B cell (primary cell): ENCODE data around the gene RAB9A. TPM values are rescaled to one million over a fixed set of nuclear protein-coding genes. Genes with fewer than 3 reads are reported as not detected.

Experiments used
- ATAC-seq: fragments of 200-7000 bp; cut with Tn5 transposase; one replicate; pipeline ENCODE4 v1.10.0; 2021; ENCODE audit warnings: low read depth, mild to moderate bottlenecking, moderate number of reproducible peaks, moderate library complexity
- CTCF ChIA-PET: fragments of 350-600 bp; sonication (Branson Sonifier 250); formaldehyde crosslinking; loops from one replicate; lab custom pipeline; 2021; ENCODE audit warnings: antibody characterized with exemption, inconsistent platforms; lab: Charles Lee
- POLR2A ChIA-PET: fragments of 350-600 bp; sonication (Branson Sonifier 250); formaldehyde crosslinking; loops from one replicate; lab custom pipeline; 2021; ENCODE audit warnings: antibody characterized with exemption; lab: Charles Lee
- DNase-seq: peaks from one replicate; pipeline ENCODE4 v3.0.0; 2013
- H2AFZ ChIP-seq: 2 replicates; pipeline ENCODE4 v1.6.1; 2012; ENCODE audit warnings: mild to moderate bottlenecking, low read depth, low read length; ENCODE audit not compliant: insufficient read depth, poor library complexity, severe bottlenecking
- H3K27ac ChIP-seq, 2 donors: 1 replicate in 1 of 2; 2 replicates in 1 of 2; pipeline ENCODE4 v1.5.1; 2012 to 2013; ENCODE audit warnings: low read length in 2 of 2, mild to moderate bottlenecking in 2 of 2, moderate library complexity in 1 of 2
- H3K27me3 ChIP-seq, 4 experiments: fragments of 200-600 bp in 1 of 4; sonication (generic) in 1 of 4; replicated peaks in 1 of 4; 1 replicate in 2 of 4; 2 replicates in 2 of 4; pipeline versions ENCODE4 v1.6.1 to v1.7.0; 2013 to 2016; ENCODE audit warnings: low read length in 3 of 4, mild to moderate bottlenecking in 2 of 4, mixed read lengths in 1 of 4, moderate library complexity in 1 of 4; ENCODE audit not compliant: insufficient read depth in 4 of 4, control insufficient read depth in 3 of 4; ENCODE audit errors: control extremely low read depth in 1 of 4
- H3K36me3 ChIP-seq, 2 experiments: replicated peaks in 1 of 2; 1 replicate in 1 of 2; 2 replicates in 1 of 2; pipeline versions ENCODE4 v1.6.1 to v1.7.1; 2013; ENCODE audit warnings: low read length in 1 of 2; ENCODE audit not compliant: insufficient read depth in 2 of 2, control insufficient read depth in 1 of 2; ENCODE audit errors: control extremely low read depth in 1 of 2, extremely low read depth in 1 of 2
- H3K4me1 ChIP-seq, 2 donors: fragments of 200-600 bp in 1 of 2; sonication (generic) in 1 of 2; 1 replicate in 1 of 2; 2 replicates in 1 of 2; pipeline versions ENCODE4 v1.5.1 to v1.6.1; 2013 to 2017; ENCODE audit warnings: low read length in 2 of 2; ENCODE audit not compliant: control insufficient read depth in 2 of 2, insufficient read depth in 2 of 2
- H3K4me2 ChIP-seq: replicated peaks from 2 replicates; pipeline ENCODE3; 2012; ENCODE audit warnings: mild to moderate bottlenecking, low read depth, low read length; ENCODE audit not compliant: poor library complexity, severe bottlenecking
- H3K4me3 ChIP-seq, 5 experiments: fragments of 200-600 bp in 1 of 5; sonication (generic) in 1 of 5; 1 replicate in 3 of 5; 2 replicates in 2 of 5; pipeline versions ENCODE4 v1.5.1 to v1.7.0; 2011 to 2016; ENCODE audit warnings: low read length in 4 of 5, mild to moderate bottlenecking in 4 of 5, low read depth in 2 of 5, control low read depth in 1 of 5, moderate library complexity in 1 of 5; ENCODE audit not compliant: insufficient read depth in 1 of 5; ENCODE audit errors: control extremely low read depth in 1 of 5, extremely low read depth in 1 of 5
- H3K79me2 ChIP-seq: fragments of 200-600 bp; sonication (generic); one replicate; pipeline ENCODE4 v1.6.0; 2016; ENCODE audit warnings: low read length; ENCODE audit not compliant: control insufficient read depth, insufficient read depth
- H3K9ac ChIP-seq: fragments of 200-600 bp; sonication (generic); 2 replicates; pipeline ENCODE4 v1.6.1; 2017; ENCODE audit warnings: mild to moderate bottlenecking, low read length, moderate library complexity
- H3K9me3 ChIP-seq, 3 donors: one replicate each; pipeline versions ENCODE4 v1.6.1 to v1.7.1; 2013; ENCODE audit warnings: low read length in 2 of 3; ENCODE audit not compliant: control insufficient read depth in 2 of 3, insufficient read depth in 1 of 3; ENCODE audit errors: control extremely low read depth in 1 of 3
- H4K20me1 ChIP-seq: 2 replicates; pipeline ENCODE4 v1.6.0; 2012; ENCODE audit warnings: mild to moderate bottlenecking, low read length; ENCODE audit not compliant: insufficient read depth, control insufficient read depth, poor library complexity, severe bottlenecking
- H3K27ac Mint-ChIP-seq: one replicate; pipeline ENCODE4 v1.8.0; 2021; ENCODE audit warnings: mixed read lengths
- H3K27me3 Mint-ChIP-seq: one replicate; pipeline ENCODE4 v1.8.0; 2021; ENCODE audit warnings: mixed read lengths
- H3K4me1 Mint-ChIP-seq: one replicate; pipeline ENCODE4 v1.8.0; 2021; ENCODE audit warnings: mixed read lengths
- H3K4me3 Mint-ChIP-seq: one replicate; pipeline ENCODE4 v1.8.0; 2021; ENCODE audit warnings: mixed read lengths
- H3K9me3 Mint-ChIP-seq: one replicate; pipeline ENCODE4 v1.8.0; 2022; ENCODE audit warnings: mixed read lengths; ENCODE audit not compliant: insufficient read depth
- EZH2 ChIP-seq: IDR thresholded peaks from 2 replicates; pipeline ENCODE4 v1.6.1; 2012; ENCODE audit warnings: borderline replicate concordance, low read depth, mild to moderate bottlenecking, moderate library complexity, low read length; ENCODE audit not compliant: insufficient read depth, poor library complexity, severe bottlenecking
- intact Hi-C: fragments of 100-400 bp; cut with micrococcal nuclease; formaldehyde crosslinking; loops from one replicate; pipeline ENCODE4 v1.10.0; 2022
- polyA plus RNA-seq: library from polyadenylated mRNA; depleted of rRNA; stranded (reverse); fragments of >200 nt; gene quantifications from 2 replicates; pipeline ENCODE4 v1.2.3, GENCODE V29; 2012
- total RNA-seq, 2 donors: library from RNA; stranded (reverse); fragments of 120-200 nt in 1 of 2; gene quantifications; 1 replicate in 1 of 2; 2 replicates in 1 of 2; pipeline versions ENCODE4 v1.2.3 to v1.2.4, GENCODE V29; 2013 to 2022
- TF ChIP-seq, protein P1 (sequence below): fragments of 200-600 bp; IDR thresholded peaks from one replicate; pipeline ENCODE4 v1.8.0; 2022; ENCODE audit warnings: antibody characterized with exemption, mild to moderate bottlenecking

RAB9A gene
- total and polyA plus RNA-seq, 2 donors (not counting 1 experiment from before 2014, with no cell fraction given) = 11.9 to 16.7 TPM

DNA sequence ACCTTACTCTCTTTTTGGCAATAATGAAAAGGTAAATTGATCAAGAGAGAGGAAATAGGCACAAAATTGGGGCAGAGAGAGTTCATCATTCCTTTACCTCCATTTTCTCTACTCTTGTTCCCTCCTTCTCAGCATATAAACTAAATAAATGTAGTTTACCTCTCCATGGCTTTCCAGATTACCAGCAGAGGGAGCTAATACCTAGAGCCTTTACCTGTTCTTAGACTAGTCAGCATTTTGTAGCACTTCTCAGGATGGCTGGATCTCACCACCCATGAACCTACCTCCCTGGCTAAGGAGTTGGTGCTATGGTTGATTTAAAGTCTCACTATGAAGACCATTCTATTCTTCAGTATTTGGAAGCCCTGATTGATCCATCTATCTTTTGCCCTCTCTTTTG is 61.3 kb downstream of the RAB9A start:
- ChIA-PET POLR2A (no interaction called here), CTCF (interaction anchor here (1.0 to 3.4 kb wide), 10 partner anchors 9 to 282 kb away, joined by 3 to 10 read pairs (median 5); partner anchors contain the start of genes GEMIN8, OFD1 and TRAPPC2)
- Histone ChIP-seq H2AFZ (no peak overlapping the region), H3K27ac (peak overlapping the region in 1 of 2 donors; percentile 27), H3K4me3 (no peak overlapping the region), H4K20me1 (no peaks in the 10 kb centered on the region), H3K4me1 (peaks cover 31 to 32% of the 10 kb centered on the region in 2 donors), H3K9me3 (no peaks in the 10 kb centered on the region), H3K4me2 (no peak overlapping the region), H3K27me3 (no peaks in the 10 kb centered on the region), H3K36me3 (peaks cover 0 to 45% of the 10 kb centered on the region in 2 experiments), H3K79me2 (peaks cover 8% of the 10 kb centered on the region), H3K9ac (no peak overlapping the region)
- ATAC-seq = peak; percentile 28
- Mint-ChIP-seq H3K4me1 (peaks cover 44% of the 10 kb centered on the region), H3K27me3 (no peaks in the 10 kb centered on the region), H3K4me3 (no peak overlapping the region), H3K27ac (peak overlapping the region; percentile 41), H3K9me3 (no peaks in the 10 kb centered on the region)
- intact Hi-C loops = loop anchor here (1.0 kb wide), 4 partner anchors 8 to 282 kb away; no protein-coding TSS in a partner anchor
- TF ChIP-seq EZH2 = no peak
- TF ChIP-seq, protein P1, sequence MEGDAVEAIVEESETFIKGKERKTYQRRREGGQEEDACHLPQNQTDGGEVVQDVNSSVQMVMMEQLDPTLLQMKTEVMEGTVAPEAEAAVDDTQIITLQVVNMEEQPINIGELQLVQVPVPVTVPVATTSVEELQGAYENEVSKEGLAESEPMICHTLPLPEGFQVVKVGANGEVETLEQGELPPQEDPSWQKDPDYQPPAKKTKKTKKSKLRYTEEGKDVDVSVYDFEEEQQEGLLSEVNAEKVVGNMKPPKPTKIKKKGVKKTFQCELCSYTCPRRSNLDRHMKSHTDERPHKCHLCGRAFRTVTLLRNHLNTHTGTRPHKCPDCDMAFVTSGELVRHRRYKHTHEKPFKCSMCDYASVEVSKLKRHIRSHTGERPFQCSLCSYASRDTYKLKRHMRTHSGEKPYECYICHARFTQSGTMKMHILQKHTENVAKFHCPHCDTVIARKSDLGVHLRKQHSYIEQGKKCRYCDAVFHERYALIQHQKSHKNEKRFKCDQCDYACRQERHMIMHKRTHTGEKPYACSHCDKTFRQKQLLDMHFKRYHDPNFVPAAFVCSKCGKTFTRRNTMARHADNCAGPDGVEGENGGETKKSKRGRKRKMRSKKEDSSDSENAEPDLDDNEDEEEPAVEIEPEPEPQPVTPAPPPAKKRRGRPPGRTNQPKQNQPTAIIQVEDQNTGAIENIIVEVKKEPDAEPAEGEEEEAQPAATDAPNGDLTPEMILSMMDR = peak; percentile 48
- peak; percentile 55 for DNase-seq

DNA sequence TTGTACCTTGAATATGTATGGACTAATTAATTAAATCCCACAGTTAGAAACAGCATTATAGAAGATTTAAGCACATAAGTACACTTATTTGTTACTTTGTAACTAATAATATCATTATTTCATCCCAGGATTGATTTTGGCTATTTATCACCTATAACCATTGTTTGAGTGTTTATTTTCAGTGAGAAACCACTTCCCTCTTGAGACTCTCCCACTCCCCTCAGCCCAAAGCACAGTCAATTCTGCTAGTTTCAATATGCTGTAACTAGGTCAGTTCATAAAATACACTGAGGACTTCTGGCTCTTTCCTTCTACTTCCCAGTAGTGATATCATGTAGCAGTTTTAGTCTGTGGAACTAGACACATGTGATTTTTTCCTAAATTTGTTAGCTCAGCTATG is 61.9 kb downstream of the RAB9A start:
- ChIA-PET POLR2A (interaction anchor here (0.6 to 1.0 kb wide), 2 partner anchors 12 to 17 kb away, joined by 3 to 4 read pairs; partner anchors contain the start of genes OFD1 and TRAPPC2), CTCF (interaction anchor here (1.0 to 3.4 kb wide), 10 partner anchors 8 to 281 kb away, joined by 3 to 15 read pairs (median 4); partner anchors contain the start of genes GEMIN8, OFD1 and TRAPPC2)
- no peak overlapping the region for H2AFZ ChIP-seq
- intact Hi-C loops = loop anchor here (1.0 kb wide), 4 partner anchors 7 to 281 kb away; no protein-coding TSS in a partner anchor
- peaks cover 8% of the 10 kb centered on the region for H3K79me2 ChIP-seq
- no peak overlapping the region for H3K4me3 Mint-ChIP-seq
- TF ChIP-seq, protein P1 = no peak
- TF ChIP-seq EZH2 = no peak
- H3K4me1 Mint-ChIP-seq = peaks cover 48% of the 10 kb centered on the region
- H3K9me3 ChIP-seq = no peaks in the 10 kb centered on the region
- no peaks in the 10 kb centered on the region for H3K27me3 Mint-ChIP-seq
- peaks cover 37% of the 10 kb centered on the region in 2 donors for H3K4me1 ChIP-seq
- H4K20me1 ChIP-seq = no peaks in the 10 kb centered on the region
- ATAC-seq (no peak), DNase-seq (no peak)
- peaks cover 0 to 40% of the 10 kb centered on the region in 2 experiments for H3K36me3 ChIP-seq
- no peak overlapping the region for H3K4me3 ChIP-seq
- H3K9me3 Mint-ChIP-seq = no peaks in the 10 kb centered on the region
- peak overlapping the region; percentile 21 for H3K27ac Mint-ChIP-seq
- H3K27me3 ChIP-seq = no peaks in the 10 kb centered on the region
- H3K9ac ChIP-seq = no peak overlapping the region
- peak overlapping the region; percentile 16 for H3K4me2 ChIP-seq
- H3K27ac ChIP-seq = peak overlapping the region; percentile 6 to 27
